Measurements from ENCODE around the gene TMEM150C.

The TMEM150C gene

DNA sequence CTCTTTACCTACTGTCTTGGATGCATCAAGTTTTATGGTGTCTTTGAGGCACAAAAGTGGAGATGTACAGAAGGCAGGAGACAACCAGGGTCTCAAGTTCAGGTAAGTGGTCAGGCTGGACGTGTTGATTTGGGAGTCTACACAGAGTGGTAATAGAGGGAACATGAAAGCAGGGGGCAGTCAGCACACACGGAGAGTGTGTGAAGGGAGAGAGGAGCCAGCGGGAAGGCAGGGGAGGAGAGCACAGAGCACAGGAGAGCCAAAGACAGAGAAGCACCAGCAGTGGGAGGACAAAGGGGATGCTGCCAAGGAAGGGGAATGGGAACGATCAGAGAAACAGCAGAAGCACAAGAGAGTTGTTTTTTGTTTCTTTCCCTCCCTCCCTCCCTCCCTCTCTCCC lies 32.9 kb downstream of the TMEM150C start:
- Histone ChIP-seq H3K4me3 (ENCODE audit: low read length) (no peak overlapping the region), H3K79me2 (ENCODE audit: control insufficient read depth, low read length) (no peaks in the 10 kb centered on the region), H3K4me2 (ENCODE audit: low read length) (no peak overlapping the region), H4K20me1 (ENCODE audit: control insufficient read depth, insufficient read depth, low read depth, low read length) (no peaks in the 10 kb centered on the region), H3K36me3 (ENCODE audit: control insufficient read depth, low read length) (no peaks in the 10 kb centered on the region), H3K27ac (ENCODE audit: low read depth, low read length) (no peak overlapping the region), H3K4me1 (ENCODE audit: control insufficient read depth, low read length) (no peaks in the 10 kb centered on the region), H3F3A (ENCODE audit: control insufficient read depth, insufficient read depth) (no peaks in the 10 kb centered on the region), H3K9me3 (ENCODE audit: control insufficient read depth, insufficient read depth, low read length) (no peaks in the 10 kb centered on the region), H3K9me2 (replicated peaks; ENCODE audit: control insufficient read depth, low read length) (no peaks in the 10 kb centered on the region), H3K27me3 (ENCODE audit: control insufficient read depth, low read length) (0 out of 2 replicates have a peak, but pooled peaks cover 3% of the 10 kb centered on the region)
- TF ChIP-seq, protein P1, sequence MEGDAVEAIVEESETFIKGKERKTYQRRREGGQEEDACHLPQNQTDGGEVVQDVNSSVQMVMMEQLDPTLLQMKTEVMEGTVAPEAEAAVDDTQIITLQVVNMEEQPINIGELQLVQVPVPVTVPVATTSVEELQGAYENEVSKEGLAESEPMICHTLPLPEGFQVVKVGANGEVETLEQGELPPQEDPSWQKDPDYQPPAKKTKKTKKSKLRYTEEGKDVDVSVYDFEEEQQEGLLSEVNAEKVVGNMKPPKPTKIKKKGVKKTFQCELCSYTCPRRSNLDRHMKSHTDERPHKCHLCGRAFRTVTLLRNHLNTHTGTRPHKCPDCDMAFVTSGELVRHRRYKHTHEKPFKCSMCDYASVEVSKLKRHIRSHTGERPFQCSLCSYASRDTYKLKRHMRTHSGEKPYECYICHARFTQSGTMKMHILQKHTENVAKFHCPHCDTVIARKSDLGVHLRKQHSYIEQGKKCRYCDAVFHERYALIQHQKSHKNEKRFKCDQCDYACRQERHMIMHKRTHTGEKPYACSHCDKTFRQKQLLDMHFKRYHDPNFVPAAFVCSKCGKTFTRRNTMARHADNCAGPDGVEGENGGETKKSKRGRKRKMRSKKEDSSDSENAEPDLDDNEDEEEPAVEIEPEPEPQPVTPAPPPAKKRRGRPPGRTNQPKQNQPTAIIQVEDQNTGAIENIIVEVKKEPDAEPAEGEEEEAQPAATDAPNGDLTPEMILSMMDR (IDR thresholded peaks at IDR 0.05; ENCODE audit: low read depth, low read length, poor library complexity, severe bottlenecking): no peak
- TF ChIP-seq EZH2phosphoT487 (IDR thresholded peaks at IDR 0.05; ENCODE audit: borderline replicate concordance, low read length): no peak

DNA sequence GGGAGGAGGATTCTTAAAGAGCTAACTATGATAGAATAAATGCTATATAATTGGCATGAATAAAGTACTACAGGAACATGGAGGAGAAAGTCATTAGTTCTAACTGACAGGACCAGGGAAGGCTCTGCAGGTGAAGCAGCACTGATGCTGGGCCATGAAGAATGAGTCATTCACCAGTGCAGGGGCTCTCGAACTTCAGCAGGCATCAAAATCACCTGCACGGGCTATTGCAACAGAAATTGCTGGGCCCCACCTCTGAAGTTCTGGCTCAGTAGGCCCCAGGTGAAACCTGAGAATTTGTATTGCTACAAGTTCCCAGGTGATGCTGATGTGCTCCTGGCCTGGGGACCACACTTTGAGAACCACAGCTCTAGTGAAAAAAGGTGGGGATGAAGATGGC lies 33.7 kb downstream of the TMEM150C start:
- H3K9me2 ChIP-seq (replicated peaks; ENCODE audit: control insufficient read depth, low read length): no peaks in the 10 kb centered on the region
- H3K9me3 ChIP-seq (ENCODE audit: control insufficient read depth, insufficient read depth, low read length): no peaks in the 10 kb centered on the region
- no peaks in the 10 kb centered on the region for H3K36me3 ChIP-seq (ENCODE audit: control insufficient read depth, low read length)
- H3K79me2 ChIP-seq (ENCODE audit: control insufficient read depth, low read length): no peaks in the 10 kb centered on the region
- H3K4me2 ChIP-seq (ENCODE audit: low read length): no peak overlapping the region
- no peak overlapping the region for H3K27ac ChIP-seq (ENCODE audit: low read depth, low read length)
- no peaks in the 10 kb centered on the region for H3K4me1 ChIP-seq (ENCODE audit: control insufficient read depth, low read length)
- TF ChIP-seq EZH2phosphoT487 (IDR thresholded peaks at IDR 0.05; ENCODE audit: borderline replicate concordance, low read length): no peak
- TF ChIP-seq, protein P1 (IDR thresholded peaks at IDR 0.05; ENCODE audit: low read depth, low read length, poor library complexity, severe bottlenecking): no peak
- 0 out of 2 replicates have a peak, but pooled peaks cover 3% of the 10 kb centered on the region for H3K27me3 ChIP-seq (ENCODE audit: control insufficient read depth, low read length)
- H3F3A ChIP-seq (ENCODE audit: control insufficient read depth, insufficient read depth): no peaks in the 10 kb centered on the region
- no peak overlapping the region for H3K4me3 ChIP-seq (ENCODE audit: low read length)
- H4K20me1 ChIP-seq (ENCODE audit: control insufficient read depth, insufficient read depth, low read depth, low read length): no peaks in the 10 kb centered on the region

DNA sequence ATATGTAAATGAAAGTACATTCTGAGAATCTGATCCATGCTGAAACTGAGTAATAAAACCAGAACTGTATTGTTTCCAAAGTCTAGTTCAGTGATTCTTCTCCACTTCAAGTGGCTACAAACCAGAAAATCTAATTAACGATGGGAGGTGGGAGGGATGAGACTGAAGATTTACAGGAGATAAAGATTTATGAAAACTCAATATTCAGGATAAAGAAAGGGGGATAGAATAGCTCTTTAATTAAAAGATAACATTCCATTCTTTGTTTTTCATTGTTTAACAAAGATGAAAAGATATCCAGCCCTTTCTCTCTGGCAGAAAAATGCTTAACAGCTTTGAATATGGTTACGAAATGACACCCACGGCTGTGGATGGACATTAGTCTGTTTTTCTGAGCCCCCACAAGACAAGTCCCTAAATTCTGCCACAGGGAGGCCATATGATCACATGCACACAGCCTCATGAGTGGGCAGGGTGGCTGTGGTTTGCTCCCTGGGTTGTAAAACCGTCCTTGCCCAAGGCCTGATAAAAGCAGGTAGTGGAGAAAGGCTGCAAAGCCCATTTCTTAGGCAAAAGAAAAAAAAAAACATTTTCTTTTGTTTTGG lies 36.4 kb downstream of the TMEM150C start:
- H3K4me3 ChIP-seq (ENCODE audit: low read length): no peak overlapping the region
- H4K20me1 ChIP-seq (ENCODE audit: control insufficient read depth, insufficient read depth, low read depth, low read length): no peaks in the 10 kb centered on the region
- no peaks in the 10 kb centered on the region for H3K9me2 ChIP-seq (replicated peaks; ENCODE audit: control insufficient read depth, low read length)
- no peak overlapping the region for H3K27ac ChIP-seq (ENCODE audit: low read depth, low read length)
- no peak overlapping the region for H3K4me2 ChIP-seq (ENCODE audit: low read length)
- no peaks in the 10 kb centered on the region for H3K9me3 ChIP-seq (ENCODE audit: control insufficient read depth, insufficient read depth, low read length)
- H3K27me3 ChIP-seq (ENCODE audit: control insufficient read depth, low read length): 0 out of 2 replicates have a peak, but pooled peaks cover 3% of the 10 kb centered on the region
- TF ChIP-seq, protein P1 (IDR thresholded peaks at IDR 0.05; ENCODE audit: low read depth, low read length, poor library complexity, severe bottlenecking): no peak
- no peak for TF ChIP-seq EZH2phosphoT487 (IDR thresholded peaks at IDR 0.05; ENCODE audit: borderline replicate concordance, low read length)
- H3K4me1 ChIP-seq (ENCODE audit: control insufficient read depth, low read length): no peaks in the 10 kb centered on the region
- no peaks in the 10 kb centered on the region for H3K79me2 ChIP-seq (ENCODE audit: control insufficient read depth, low read length)
- H3F3A ChIP-seq (ENCODE audit: control insufficient read depth, insufficient read depth): no peaks in the 10 kb centered on the region
- no peaks in the 10 kb centered on the region for H3K36me3 ChIP-seq (ENCODE audit: control insufficient read depth, low read length)
